Measurements from ENCODE around the gene FAM151A.

DNA sequence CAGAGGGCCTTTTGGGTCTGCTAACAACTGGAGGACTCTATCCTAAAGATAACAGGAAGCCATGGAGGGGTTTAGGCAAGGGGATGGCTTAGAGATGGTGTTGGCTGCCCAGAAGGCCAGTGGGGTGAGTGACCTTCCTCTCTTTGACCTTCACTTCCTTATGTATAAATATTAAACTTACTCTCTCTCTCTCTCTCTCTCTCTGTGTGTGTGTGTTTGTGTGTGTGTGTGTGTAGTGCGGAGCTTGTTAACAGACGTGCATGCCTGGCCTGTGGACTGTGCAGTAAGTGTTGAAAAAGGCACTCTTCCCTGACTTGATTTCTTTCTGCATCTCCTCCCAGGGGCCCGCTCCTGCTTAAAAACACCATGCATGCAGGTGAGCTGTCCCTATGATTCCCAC, 28.3 kb upstream of the FAM151A start:
- no peak for TF ChIP-seq ZFX (IDR thresholded peaks at IDR 0.05)
- TF ChIP-seq, protein P1, sequence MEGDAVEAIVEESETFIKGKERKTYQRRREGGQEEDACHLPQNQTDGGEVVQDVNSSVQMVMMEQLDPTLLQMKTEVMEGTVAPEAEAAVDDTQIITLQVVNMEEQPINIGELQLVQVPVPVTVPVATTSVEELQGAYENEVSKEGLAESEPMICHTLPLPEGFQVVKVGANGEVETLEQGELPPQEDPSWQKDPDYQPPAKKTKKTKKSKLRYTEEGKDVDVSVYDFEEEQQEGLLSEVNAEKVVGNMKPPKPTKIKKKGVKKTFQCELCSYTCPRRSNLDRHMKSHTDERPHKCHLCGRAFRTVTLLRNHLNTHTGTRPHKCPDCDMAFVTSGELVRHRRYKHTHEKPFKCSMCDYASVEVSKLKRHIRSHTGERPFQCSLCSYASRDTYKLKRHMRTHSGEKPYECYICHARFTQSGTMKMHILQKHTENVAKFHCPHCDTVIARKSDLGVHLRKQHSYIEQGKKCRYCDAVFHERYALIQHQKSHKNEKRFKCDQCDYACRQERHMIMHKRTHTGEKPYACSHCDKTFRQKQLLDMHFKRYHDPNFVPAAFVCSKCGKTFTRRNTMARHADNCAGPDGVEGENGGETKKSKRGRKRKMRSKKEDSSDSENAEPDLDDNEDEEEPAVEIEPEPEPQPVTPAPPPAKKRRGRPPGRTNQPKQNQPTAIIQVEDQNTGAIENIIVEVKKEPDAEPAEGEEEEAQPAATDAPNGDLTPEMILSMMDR (conservative IDR thresholded peaks at IDR 0.05): no peak

Measured in C4-2B (cell line).